ENCODE data around the gene B3GALT4. TPM values are rescaled to one million over a fixed set of nuclear protein-coding genes. Genes with fewer than 3 reads are reported as not detected.
A peak's percentile ranks its signal among the peaks of the same experiment; 100 is the strongest.

B3GALT4 gene
- total and polyA plus RNA-seq, 2 of the 13 experiments (the other 11 are each of a cell fraction or from before 2014, with no cell fraction given) = 0.04 to 0.27 TPM

DNA sequence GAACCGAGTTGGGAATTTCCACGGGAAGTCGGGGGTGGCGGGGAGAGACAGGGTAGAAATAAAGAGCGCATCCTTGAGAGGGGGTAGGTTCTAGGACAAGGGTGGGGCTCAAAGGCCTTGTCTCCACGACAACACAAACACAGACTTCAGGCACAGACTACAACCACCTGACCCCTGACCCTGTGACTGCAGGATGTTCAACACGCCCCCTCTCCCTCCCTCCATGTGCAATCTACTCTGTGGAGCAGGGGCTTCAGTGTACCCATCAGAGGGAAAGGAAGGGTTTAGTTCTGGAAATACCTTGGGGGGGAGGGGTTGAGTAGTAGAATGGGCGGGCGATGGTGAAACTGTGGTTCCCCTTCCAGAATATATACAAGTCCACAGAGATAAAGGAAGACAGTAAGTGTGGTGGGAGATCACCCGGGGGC lies 37.6 kb downstream of the B3GALT4 start (continued):
- TF ChIP-seq, protein P1, sequence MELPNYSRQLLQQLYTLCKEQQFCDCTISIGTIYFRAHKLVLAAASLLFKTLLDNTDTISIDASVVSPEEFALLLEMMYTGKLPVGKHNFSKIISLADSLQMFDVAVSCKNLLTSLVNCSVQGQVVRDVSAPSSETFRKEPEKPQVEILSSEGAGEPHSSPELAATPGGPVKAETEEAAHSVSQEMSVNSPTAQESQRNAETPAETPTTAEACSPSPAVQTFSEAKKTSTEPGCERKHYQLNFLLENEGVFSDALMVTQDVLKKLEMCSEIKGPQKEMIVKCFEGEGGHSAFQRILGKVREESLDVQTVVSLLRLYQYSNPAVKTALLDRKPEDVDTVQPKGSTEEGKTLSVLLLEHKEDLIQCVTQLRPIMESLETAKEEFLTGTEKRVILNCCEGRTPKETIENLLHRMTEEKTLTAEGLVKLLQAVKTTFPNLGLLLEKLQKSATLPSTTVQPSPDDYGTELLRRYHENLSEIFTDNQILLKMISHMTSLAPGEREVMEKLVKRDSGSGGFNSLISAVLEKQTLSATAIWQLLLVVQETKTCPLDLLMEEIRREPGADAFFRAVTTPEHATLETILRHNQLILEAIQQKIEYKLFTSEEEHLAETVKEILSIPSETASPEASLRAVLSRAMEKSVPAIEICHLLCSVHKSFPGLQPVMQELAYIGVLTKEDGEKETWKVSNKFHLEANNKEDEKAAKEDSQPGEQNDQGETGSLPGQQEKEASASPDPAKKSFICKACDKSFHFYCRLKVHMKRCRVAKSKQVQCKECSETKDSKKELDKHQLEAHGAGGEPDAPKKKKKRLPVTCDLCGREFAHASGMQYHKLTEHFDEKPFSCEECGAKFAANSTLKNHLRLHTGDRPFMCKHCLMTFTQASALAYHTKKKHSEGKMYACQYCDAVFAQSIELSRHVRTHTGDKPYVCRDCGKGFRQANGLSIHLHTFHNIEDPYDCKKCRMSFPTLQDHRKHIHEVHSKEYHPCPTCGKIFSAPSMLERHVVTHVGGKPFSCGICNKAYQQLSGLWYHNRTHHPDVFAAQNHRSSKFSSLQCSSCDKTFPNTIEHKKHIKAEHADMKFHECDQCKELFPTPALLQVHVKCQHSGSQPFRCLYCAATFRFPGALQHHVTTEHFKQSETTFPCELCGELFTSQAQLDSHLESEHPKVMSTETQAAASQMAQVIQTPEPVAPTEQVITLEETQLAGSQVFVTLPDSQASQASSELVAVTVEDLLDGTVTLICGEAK (IDR thresholded peaks at IDR 0.05) = no peak
- TF ChIP-seq, protein P1 (CRISPR knock-in tag; IDR thresholded peaks at IDR 0.05) = no peak
- TF ChIP-seq, protein P2, sequence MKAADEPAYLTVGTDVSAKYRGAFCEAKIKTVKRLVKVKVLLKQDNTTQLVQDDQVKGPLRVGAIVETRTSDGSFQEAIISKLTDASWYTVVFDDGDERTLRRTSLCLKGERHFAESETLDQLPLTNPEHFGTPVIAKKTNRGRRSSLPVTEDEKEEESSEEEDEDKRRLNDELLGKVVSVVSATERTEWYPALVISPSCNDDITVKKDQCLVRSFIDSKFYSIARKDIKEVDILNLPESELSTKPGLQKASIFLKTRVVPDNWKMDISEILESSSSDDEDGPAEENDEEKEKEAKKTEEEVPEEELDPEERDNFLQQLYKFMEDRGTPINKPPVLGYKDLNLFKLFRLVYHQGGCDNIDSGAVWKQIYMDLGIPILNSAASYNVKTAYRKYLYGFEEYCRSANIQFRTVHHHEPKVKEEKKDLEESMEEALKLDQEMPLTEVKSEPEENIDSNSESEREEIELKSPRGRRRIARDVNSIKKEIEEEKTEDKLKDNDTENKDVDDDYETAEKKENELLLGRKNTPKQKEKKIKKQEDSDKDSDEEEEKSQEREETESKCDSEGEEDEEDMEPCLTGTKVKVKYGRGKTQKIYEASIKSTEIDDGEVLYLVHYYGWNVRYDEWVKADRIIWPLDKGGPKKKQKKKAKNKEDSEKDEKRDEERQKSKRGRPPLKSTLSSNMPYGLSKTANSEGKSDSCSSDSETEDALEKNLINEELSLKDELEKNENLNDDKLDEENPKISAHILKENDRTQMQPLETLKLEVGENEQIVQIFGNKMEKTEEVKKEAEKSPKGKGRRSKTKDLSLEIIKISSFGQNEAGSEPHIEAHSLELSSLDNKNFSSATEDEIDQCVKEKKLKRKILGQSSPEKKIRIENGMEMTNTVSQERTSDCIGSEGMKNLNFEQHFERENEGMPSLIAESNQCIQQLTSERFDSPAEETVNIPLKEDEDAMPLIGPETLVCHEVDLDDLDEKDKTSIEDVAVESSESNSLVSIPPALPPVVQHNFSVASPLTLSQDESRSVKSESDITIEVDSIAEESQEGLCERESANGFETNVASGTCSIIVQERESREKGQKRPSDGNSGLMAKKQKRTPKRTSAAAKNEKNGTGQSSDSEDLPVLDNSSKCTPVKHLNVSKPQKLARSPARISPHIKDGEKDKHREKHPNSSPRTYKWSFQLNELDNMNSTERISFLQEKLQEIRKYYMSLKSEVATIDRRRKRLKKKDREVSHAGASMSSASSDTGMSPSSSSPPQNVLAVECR (CRISPR knock-in tag; IDR thresholded peaks at IDR 0.05; ENCODE audit: borderline replicate concordance) = no peak
- TF ChIP-seq SPEN (CRISPR knock-in tag; IDR thresholded peaks at IDR 0.05; ENCODE audit: low read depth) = no peak; the same call in 1 of the 2 replicates
- TF ChIP-seq IRX3 (CRISPR knock-in tag; IDR thresholded peaks at IDR 0.05; ENCODE audit: borderline replicate concordance, low read depth) = no peak
- TF ChIP-seq, protein P3, sequence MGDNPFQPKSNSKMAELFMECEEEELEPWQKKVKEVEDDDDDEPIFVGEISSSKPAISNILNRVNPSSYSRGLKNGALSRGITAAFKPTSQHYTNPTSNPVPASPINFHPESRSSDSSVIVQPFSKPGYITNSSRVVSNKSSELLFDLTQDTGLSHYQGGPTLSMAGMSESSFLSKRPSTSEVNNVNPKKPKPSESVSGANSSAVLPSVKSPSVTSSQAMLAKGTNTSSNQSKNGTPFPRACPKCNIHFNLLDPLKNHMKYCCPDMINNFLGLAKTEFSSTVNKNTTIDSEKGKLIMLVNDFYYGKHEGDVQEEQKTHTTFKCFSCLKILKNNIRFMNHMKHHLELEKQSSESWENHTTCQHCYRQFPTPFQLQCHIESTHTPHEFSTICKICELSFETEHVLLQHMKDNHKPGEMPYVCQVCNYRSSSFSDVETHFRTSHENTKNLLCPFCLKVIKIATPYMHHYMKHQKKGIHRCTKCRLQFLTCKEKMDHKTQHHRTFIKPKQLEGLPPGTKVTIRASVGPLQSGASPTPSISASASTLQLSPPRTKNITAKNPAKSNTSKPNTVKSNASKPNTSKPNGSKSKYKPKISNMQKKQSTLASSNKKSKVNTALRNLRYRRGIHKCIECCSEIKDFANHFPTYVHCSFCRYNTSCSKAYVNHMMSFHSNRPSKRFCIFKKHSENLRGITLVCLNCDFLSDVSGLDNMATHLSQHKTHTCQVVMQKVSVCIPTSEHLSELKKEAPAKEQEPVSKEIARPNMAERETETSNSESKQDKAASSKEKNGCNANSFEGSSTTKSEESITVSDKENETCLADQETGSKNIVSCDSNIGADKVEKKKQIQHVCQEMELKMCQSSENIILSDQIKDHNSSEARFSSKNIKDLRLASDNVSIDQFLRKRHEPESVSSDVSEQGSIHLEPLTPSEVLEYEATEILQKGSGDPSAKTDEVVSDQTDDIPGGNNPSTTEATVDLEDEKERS (CRISPR knock-in tag; IDR thresholded peaks at IDR 0.05) = no peak
- no peak for TF ChIP-seq FOXJ3 (CRISPR knock-in tag; IDR thresholded peaks at IDR 0.05; ENCODE audit: borderline replicate concordance)
- TF ChIP-seq, protein P4, sequence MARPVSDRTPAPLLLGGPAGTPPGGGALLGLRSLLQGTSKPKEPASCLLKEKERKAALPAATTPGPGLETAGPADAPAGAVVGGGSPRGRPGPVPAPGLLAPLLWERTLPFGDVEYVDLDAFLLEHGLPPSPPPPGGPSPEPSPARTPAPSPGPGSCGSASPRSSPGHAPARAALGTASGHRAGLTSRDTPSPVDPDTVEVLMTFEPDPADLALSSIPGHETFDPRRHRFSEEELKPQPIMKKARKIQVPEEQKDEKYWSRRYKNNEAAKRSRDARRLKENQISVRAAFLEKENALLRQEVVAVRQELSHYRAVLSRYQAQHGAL (CRISPR knock-in tag; IDR thresholded peaks at IDR 0.05; ENCODE audit: not compliant biosample characterization) = no peak
- TF ChIP-seq CCDC6 (CRISPR knock-in tag; IDR thresholded peaks at IDR 0.05) = no peak
- TF ChIP-seq HNF4A (CRISPR knock-in tag; IDR thresholded peaks at IDR 0.05) = 0 out of 2 replicates have a peak, but pooled peaks have one; percentile 9
- no peak for TF ChIP-seq TEAD3 (CRISPR knock-in tag; optimal IDR thresholded peaks at IDR 0.05; ENCODE audit: borderline replicate concordance)
- TF ChIP-seq ZBTB3 (CRISPR knock-in tag; IDR thresholded peaks at IDR 0.05; ENCODE audit: borderline replicate concordance, low read depth) = no peak
